ENCODE measurements around the gene ZFAND6.

DNA sequence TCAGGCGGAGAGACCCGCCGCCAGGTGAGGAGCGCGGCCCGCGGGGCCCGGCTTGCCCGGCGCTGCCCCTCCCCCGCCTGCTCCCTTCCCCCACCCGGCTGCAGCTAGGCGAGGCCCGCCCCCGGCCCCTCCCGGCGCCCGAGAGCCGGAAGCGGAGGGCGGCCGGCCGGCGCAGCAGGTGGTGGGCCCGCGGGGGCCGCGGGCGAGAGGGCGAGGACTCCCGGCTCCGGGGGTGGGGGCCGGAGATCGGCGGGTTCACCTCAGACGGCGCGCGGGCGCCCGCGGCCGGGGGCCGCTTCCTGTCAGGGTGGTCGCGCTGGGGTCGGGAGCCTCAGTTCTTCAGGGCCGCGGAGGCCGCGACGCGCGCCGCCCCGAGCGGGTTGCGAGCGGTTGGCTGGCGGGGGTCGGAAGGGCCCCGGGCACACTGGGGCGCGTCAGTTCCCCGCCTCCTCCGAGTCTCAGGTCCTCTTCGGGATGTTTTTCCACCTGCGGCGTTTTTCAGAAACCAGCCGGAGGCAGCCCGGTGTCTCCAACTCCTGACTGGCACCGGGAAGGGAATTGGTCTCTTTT, 395 bp downstream of the ZFAND6 start:
- TF ChIP-seq, protein P1, sequence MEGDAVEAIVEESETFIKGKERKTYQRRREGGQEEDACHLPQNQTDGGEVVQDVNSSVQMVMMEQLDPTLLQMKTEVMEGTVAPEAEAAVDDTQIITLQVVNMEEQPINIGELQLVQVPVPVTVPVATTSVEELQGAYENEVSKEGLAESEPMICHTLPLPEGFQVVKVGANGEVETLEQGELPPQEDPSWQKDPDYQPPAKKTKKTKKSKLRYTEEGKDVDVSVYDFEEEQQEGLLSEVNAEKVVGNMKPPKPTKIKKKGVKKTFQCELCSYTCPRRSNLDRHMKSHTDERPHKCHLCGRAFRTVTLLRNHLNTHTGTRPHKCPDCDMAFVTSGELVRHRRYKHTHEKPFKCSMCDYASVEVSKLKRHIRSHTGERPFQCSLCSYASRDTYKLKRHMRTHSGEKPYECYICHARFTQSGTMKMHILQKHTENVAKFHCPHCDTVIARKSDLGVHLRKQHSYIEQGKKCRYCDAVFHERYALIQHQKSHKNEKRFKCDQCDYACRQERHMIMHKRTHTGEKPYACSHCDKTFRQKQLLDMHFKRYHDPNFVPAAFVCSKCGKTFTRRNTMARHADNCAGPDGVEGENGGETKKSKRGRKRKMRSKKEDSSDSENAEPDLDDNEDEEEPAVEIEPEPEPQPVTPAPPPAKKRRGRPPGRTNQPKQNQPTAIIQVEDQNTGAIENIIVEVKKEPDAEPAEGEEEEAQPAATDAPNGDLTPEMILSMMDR (IDR thresholded peaks at IDR 0.05): no peak
- TF ChIP-seq POLR2A (IDR thresholded peaks at IDR 0.05): peak in 1 of 2 donors; percentile 12
